ENCODE data around the gene SLC12A8.
"Not testable (repeated sequence)": the region's sequence is repeated elsewhere in the genome, so short reads cannot be mapped to it uniquely, and the experiment has no call there.

SLC12A8 gene

DNA sequence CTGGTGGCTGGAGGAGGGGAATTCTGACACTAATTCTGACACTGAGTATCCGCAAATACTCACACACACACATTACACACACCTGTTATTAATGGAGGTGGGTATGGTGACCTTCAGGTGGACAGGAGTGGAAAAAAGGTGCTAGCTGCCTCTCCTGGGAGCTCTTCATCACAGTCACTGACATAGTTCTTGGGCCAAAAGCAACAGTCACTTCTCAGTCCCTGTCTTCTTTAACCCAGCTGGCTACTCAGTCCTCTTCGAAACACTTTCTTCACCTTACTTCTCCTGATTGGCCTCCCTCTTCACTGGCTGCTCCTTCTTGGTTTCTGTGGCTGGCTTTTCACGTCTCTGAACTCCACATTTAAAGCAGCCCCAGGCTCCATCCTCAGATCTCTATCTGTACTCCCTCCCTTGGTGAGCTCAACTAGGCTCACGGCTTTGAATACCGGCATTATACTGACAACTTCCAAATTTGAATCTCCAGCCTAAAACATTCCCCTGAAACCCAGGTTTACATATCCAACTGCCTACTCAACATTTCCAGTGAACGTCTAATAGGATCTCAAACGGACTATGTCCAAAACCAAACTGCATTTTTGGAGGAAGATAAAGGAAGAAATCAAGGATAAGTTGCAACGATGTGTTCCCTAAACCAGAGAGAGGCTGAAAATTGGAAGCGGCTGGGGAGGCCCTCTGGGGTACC is 103.6 kb downstream of the SLC12A8 start:
- no peak for DNase-seq

DNA sequence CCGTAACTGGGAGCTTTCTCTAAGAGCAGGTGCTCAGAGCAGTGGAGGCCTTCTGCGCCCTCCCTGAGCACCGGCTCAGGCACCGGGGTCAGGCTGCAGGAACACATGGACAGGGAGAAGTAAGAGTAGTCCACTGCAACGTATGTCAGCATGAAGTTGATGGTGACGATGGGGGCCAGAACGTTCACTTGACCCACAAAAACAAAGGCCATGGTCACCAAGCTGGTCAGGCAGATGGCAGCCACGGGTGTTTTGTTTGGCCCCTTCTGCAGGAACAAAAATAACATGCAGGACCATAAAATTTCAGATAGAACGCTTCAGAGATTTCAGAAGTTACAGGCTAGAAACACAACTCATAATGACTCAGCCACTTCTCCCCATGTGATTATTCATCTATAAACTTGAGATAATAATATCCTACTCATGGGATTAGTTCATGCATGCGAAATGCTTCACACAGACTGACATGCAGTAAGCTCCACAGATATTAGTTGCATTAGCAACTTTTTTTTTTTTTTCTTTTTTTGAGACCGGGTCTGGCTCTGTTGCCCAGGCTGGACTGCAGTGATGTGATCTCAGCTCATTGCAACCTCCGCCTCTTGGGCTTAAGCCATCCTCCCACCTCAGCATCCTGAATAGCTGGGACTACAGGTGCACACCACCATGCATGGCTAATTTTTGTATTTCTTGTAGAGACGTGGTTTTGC is 104.5 kb downstream of the SLC12A8 start:
- no peak for DNase-seq

DNA sequence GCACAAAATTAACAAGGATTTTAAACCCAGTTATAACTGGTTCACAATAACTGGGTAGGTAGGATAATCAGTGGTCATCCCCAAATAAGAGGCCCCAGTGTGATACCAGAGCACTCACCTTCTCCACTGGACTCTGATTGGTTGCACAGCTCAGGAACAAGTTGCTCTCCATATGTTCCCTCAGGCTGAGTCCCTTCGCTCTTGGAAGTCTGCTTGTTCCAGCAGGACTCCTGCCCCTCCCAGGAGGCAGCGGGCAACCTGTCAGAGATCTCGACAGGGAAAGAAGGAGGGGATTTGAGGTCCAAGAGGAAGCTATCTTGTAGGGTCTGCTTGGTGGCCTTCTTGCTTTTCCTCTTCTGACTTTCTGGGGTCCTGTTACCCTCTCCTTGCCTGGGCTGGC is 105.2 kb downstream of the SLC12A8 start:
- no peak for DNase-seq

DNA sequence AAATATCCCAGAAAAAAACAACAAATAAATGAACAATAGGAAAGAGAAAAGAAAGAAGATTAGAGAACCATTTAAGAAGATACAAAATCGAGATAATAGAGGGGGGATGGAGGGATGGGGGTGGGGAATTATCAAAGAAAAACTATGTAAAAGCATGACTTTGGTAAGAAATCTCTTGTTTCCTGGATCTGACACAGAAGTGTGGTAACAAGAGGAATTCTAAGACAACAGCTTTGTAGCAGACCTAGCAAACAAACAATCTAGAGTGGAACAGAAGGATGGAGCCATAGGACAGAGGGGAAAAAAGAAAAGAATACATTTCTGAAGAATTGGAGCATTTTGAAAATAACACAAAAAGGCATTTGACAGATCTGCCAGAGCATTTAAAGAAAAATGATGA is 107.4 kb downstream of the SLC12A8 start:
- no peak for DNase-seq

DNA sequence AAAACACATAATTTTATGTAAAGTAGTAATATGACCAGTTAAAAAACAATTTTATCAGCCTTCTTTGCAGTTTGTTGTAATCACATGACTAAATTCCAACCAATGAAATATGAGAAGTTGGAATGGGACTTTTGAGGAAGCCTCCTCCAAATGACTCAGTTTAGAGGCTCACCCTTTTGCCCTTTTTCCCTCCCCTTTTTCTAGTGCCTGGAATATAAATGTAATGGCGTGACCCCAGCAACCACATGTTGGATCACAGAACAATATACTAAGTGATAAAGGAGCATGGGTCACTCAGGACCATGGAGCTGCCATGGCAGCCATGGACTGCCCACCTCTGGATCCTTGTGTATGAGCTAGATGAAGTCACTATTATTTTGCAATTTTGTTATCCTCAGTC is 107.9 kb downstream of the SLC12A8 start:
- DNase-seq = no peak

- DNase-seq = no peak
Observed at GRCh38 chr3:125103406-125103805, 109.1 kb downstream of the SLC12A8 start.

DNA sequence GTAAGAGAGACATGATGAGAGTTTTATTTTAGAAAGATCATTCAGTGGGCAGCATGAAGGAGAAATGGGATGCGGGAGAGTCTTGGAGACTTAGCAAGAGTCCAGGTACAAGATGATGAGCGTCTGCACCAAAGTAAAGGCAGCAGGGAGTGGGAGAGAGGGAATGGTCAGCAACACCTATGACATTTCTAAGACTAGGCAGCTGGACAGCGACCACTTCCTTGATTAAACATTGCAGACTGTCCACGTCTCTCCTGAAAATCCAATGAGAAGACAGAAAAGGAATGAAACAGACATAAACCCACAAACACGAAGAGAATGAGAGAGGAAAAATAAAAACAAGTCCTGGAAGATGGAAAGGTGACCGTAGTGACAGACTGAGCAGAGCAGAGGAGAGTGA is 110.1 kb downstream of the SLC12A8 start:
- no peak for DNase-seq

GRCh38 chr3:125098611-125099291 is 113.8 kb downstream of the SLC12A8 start:
- no peak for DNase-seq

DNA sequence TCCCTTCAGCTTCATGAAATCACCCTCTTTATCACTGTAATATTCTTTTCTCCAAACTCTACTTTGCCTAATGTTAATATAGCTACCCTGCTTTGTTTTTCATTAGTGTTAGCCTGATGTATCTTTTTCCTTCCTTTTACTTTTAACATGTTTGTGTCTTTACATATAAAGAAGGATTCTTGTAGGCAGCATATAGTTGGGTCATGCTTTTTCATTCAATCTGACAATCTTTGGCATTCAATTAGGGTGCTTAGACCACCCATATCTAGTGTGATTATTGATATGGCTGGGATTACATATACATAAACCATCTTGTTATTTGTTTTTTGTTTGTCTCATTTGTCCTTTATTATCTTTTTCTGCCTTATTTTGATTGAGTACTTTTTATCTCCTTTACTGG is 121.9 kb downstream of the SLC12A8 start:
- no peak for DNase-seq

DNA sequence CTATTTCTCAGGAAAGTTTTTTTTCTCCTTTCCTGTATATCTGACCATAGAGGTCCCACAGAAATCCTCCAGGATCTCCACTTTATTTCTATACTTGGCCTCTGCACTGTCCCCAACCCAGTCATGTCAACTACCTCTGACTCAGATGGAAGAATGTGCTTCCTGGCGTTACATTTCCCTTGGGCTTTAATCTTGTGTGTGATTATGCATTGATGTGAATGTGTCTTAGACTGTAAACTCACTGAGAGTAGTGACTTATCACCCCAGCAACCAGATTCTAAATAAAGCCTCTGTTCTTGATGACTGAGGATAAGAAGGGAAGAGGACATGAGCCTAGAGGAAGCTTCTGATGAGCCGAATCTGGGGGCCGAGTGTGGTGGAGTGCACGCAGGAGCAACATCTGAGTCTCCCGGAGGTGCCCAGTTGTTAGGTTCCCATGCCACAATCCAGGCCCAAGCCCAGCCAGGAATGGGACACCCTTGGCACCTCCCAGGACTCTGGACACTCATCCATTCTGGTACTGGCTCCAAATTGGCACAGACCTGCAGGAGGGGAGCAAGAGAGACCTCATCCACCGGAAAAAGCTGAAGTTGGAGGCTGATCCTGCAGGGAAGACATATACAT is 124.7 kb downstream of the SLC12A8 start:
- no peak for DNase-seq

- DNase-seq = no peak
Observed at GRCh38 chr3:125085166-125085565, 127.4 kb downstream of the SLC12A8 start.

GRCh38 chr3:125083776-125084175 is 128.8 kb downstream of the SLC12A8 start:
- no peak for DNase-seq

DNA sequence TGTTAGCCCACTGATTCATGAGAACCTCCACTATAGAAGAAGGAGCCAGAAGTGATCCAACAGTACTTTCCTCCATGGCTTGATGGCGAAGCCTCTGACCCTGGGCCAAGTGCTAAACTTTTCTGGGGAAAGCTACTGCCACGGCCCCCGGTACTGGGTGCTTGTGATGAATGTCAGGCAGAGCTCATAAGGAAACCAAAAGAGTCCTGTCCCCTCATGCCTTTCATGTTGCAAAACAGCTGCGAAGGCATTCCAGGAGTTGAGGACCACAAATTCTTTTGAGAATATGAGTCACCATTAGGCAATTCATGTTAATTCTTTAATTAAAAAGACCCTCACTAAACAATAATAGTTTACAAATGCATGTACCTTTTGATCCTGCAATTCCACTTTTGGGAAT is 130.2 kb downstream of the SLC12A8 start:
- DNase-seq = not testable (repeated sequence)

DNA sequence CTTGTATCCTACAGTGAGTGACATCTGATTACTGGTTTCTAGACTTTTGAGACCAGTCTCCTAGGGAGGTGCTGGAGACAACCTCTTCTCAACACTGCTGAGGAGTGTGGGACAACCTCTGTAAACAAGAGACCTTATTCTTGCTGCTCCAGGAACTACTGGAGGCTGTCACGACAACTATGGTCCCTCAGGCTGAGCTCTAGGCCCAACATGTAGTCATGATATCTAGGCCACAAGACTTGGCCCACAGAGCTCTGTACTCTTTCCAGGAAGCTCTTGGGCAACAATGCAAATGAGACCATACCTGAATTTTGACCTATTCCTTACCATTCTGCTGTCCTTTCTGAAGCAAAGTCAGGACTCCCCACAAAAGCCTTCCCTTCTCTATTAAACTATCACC is 132.5 kb downstream of the SLC12A8 start:
- DNase-seq = no peak

DNA sequence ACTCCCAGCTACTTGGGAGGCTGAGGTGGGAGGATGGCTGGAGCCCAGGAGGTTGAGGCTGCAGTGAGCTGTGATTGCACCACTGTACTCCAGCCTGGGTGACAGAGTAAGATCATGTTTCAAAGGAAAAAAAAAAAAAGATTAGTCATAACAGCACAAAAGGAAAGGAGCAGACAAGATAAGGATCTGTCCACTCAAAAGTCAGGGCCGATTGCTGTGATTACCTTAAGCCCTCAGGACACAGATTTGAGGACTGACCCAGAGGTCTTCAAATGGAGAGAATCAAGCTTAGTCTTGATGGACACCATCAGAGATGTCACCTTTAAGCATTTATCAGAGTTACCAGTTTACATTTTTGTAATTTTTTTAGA is 132.9 kb downstream of the SLC12A8 start:
- no peak for DNase-seq

GRCh38 chr3:125078951-125079674 is 133.4 kb downstream of the SLC12A8 start:
- no peak for DNase-seq

- no peak for DNase-seq
Observed at GRCh38 chr3:125077864-125078263, 134.7 kb downstream of the SLC12A8 start.

DNA sequence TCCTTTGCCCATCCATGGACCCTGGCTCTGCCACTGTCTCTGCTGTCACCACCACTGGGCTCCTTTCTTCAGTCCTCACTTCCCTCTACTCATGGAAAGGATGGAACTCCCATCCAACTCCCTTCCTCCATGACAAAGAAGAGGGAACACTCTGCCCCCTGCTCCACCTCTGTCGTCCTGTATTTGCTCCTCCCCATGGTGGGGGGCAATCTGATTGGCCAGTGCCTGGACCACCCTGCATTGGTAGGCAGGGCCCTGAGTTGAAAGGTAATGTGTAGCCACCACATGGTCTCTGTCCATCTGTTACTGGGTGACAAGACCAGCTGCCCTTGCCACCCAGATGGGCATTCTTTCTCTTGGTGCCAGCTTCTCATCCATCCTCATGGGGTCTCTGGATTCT is 136.1 kb downstream of the SLC12A8 start:
- no peak for DNase-seq

GRCh38 chr3:125075738-125076137 is 136.8 kb downstream of the SLC12A8 start:
- DNase-seq = no peak

GRCh38 chr3:125073390-125073905 is 139.1 kb downstream of the SLC12A8 start:
- DNase-seq = no peak

DNA sequence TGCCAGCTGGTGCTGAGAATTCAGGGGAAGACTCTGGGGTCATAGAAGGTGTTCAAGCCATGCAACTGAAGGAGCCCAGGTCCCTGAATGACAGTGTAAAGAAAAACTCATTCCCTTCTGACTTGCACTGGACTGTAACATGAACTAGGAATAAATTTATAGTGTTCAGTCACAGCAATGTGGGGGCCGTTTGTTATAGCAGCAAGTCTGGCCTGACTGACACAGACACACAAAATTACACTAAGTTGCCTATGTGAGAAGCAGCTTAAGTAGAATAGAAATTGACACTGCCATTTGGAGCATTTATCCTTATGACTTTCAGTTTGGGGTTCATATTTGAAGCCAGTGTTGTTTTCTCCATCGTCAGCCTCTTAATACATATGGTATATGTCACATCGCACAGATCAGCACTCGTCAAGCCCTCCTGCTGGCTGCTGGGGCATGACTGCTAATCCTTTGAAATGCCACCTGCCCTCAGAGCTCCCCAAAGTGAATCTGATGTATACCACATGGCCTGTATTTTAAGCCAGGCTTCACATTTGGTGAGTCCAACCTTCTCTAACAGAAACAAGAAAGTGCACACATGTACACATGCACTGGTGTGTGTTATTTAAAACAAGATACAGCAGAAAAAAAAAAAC is 139.7 kb downstream of the SLC12A8 start:
- no peak for DNase-seq

DNA sequence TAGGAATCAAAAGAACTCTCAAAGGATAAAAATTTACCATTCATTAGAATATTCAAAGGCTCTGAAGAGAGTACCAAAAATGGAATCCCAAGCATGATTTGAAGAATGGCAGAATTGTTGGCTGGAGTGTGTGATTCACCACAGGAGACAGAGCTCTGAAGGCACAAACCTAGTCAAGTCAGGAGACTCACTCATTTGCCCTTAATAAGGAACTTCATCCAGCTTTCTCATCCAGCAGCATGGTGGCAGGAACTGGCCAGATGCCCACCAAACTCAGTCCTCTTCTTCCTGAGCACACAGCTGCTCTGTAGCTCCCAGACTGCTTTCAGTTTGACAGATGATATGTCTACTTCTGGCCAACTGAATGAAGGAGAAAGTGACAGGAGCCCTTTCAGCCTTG is 140.2 kb downstream of the SLC12A8 start:
- no peak for DNase-seq
